Vagina (tissue), 2 donors: ENCODE results near the gene PRRC2B.

Experiments
- POLR2A ChIP-seq, 2 donors: fragments of 450-650 bp; IDR thresholded peaks; one replicate each; pipeline ENCODE4 v1.6.1; 2017; ENCODE audit warnings: antibody characterized with exemption in 2 of 2, mild to moderate bottlenecking in 2 of 2, moderate library complexity in 2 of 2
- POLR2AphosphoS5 ChIP-seq, 2 donors: sonication (generic); formaldehyde crosslinking; IDR thresholded peaks; one replicate each; pipeline ENCODE4 v1.9.0; 2017; ENCODE audit warnings: antibody characterized with exemption in 2 of 2, mild to moderate bottlenecking in 2 of 2, low read depth in 1 of 2; ENCODE audit not compliant: insufficient read depth in 1 of 2
- TF ChIP-seq, protein P1 (sequence below), 3 experiments: fragments of 450-650 bp in 2 of 3; fragments of 200-600 bp in 1 of 3; sonication (generic) in 1 of 3; IDR thresholded peaks; one replicate each; pipeline ENCODE4 v1.5.1; 2017 to 2019; ENCODE audit warnings: antibody characterized with exemption in 3 of 3, mild to moderate bottlenecking in 2 of 3, moderate library complexity in 2 of 3

DNA sequence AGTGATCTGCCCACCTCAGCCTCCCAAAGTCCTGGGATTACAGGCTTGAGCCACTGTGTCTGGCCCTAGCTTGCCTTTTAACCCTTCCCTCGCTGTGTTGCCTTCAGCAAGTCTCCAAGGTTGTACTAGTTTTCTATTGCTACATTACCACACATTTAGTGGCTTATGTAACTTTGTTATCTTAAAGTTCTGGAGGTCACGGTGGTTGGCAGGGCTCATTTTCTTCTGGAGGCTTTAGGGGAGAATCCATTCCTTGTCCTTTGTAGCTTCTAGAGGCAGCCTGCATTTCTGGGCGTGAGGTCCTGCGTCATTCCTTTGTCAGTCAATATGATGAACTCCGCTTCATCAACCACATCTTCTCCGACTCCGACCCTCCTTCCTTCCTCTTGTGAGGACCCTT, 2.9 kb upstream of the PRRC2B start:
- TF ChIP-seq POLR2A (IDR thresholded peaks at IDR 0.05): no peak
- TF ChIP-seq, protein P1, sequence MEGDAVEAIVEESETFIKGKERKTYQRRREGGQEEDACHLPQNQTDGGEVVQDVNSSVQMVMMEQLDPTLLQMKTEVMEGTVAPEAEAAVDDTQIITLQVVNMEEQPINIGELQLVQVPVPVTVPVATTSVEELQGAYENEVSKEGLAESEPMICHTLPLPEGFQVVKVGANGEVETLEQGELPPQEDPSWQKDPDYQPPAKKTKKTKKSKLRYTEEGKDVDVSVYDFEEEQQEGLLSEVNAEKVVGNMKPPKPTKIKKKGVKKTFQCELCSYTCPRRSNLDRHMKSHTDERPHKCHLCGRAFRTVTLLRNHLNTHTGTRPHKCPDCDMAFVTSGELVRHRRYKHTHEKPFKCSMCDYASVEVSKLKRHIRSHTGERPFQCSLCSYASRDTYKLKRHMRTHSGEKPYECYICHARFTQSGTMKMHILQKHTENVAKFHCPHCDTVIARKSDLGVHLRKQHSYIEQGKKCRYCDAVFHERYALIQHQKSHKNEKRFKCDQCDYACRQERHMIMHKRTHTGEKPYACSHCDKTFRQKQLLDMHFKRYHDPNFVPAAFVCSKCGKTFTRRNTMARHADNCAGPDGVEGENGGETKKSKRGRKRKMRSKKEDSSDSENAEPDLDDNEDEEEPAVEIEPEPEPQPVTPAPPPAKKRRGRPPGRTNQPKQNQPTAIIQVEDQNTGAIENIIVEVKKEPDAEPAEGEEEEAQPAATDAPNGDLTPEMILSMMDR (IDR thresholded peaks at IDR 0.05): no peak
- TF ChIP-seq POLR2AphosphoS5 (IDR thresholded peaks at IDR 0.05; ENCODE audit: insufficient read depth in 1 of 2, low read depth in 1 of 2): no peak
